HFF-Myc (cell line): Measurements from ENCODE around the gene DPF3.

ENCODE experiments used
- DNase-seq: peaks from one replicate; pipeline ENCODE4 v3.0.0-alpha.2; 2011; ENCODE audit warnings: low read depth; ENCODE audit errors: extremely low read depth
- H3K4me3 ChIP-seq: replicated peaks from 2 replicates; pipeline ENCODE4 v1.5.1; 2011; ENCODE audit warnings: low read depth, mild to moderate bottlenecking, control low read depth, low read length
- TF ChIP-seq, protein P1 (sequence below): IDR thresholded peaks from 2 replicates; pipeline ENCODE4 v1.5.1; 2012; ENCODE audit warnings: mild to moderate bottlenecking, low read depth, low read length, control low read depth; ENCODE audit errors: missing control alignments

DPF3 gene

GRCh38 chr14:72839351-72839750 is 54.5 kb downstream of the DPF3 start:
- no peak for DNase-seq
- TF ChIP-seq, protein P1, sequence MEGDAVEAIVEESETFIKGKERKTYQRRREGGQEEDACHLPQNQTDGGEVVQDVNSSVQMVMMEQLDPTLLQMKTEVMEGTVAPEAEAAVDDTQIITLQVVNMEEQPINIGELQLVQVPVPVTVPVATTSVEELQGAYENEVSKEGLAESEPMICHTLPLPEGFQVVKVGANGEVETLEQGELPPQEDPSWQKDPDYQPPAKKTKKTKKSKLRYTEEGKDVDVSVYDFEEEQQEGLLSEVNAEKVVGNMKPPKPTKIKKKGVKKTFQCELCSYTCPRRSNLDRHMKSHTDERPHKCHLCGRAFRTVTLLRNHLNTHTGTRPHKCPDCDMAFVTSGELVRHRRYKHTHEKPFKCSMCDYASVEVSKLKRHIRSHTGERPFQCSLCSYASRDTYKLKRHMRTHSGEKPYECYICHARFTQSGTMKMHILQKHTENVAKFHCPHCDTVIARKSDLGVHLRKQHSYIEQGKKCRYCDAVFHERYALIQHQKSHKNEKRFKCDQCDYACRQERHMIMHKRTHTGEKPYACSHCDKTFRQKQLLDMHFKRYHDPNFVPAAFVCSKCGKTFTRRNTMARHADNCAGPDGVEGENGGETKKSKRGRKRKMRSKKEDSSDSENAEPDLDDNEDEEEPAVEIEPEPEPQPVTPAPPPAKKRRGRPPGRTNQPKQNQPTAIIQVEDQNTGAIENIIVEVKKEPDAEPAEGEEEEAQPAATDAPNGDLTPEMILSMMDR, result no peak
- no peak overlapping the region for H3K4me3 ChIP-seq

DNA sequence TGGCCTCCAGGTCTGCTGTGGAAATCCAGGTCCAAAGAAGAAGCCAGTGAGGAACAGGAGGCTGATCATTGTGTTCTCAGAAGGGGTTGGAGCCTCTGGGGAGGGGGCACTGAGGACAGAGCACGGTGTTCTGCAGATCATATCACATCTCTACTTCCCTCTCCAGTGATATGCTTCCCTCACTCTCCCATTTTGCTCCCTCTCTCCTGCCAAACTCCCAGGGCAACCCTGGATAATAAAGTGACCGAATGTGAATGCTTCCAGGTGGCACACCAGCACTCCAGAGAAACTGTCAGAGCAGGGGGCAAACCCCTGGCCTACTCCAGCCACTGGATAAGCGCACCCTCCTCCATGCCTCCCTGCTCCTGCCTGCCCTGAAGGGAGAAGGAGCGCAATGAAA is 57.8 kb downstream of the DPF3 start:
- no peak overlapping the region for H3K4me3 ChIP-seq
- TF ChIP-seq, protein P1, result no peak
- DNase-seq, result no peak

DNA sequence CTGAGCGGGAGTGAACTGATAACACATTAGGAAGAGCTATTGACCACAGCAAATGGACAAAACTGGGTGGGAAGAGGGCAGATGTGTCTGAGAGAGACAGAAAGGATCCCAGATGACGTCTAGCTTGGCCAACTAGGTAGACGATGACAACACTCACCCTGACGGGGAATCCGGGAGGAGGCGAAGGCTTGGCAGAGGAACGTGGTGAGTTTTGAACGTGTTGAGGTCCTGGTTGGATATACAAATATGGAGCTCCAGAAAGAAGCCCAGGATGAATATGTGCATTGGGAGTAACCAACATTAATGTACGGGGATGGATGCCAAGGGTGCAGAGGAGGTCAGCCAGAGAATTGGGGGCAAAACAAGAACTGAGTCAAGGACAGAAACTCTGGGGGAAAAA is 60.7 kb downstream of the DPF3 start:
- TF ChIP-seq, protein P1, result no peak
- DNase-seq, result no peak
- H3K4me3 ChIP-seq, result no peak overlapping the region

DNA sequence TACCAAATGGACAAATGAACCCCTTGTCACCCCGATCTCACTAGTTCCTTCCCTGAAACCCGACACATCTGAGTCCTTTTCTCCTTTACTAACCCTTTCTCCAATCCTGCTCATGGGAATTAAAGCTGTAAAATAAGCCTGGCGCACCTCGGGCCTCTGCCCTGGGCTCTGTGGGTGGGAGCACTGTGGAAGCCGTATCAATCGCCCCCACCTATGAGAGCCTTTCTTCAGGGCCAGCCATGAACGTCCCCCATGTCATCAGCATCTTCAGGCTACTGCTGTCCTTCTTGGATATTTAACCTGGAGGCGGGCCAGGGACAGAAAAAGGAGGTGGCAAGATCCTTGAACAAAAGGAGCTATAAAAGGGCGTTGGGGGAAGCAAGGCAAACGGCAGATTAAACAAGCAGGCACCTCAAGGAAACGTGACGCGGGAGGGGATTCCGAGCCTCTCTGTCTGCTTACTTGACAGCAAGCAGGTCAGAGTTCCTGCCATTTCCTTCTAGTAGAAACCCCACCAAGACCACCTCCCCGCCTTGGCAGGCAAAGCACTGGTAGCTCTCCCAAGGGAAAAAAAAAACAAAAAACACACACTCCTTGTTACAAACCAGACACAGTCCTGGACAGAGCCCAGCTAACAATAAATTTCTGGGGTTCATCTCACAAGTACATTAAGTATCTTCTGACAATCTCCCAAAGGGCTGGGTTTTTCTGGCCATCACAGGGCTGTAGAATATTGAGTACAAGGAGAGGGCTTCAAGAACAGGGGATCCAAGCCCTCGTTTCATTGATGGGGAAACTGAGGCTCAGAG is 62.9 kb downstream of the DPF3 start:
- H3K4me3 ChIP-seq, result no peak overlapping the region
- no peak for DNase-seq
- TF ChIP-seq, protein P1, result no peak

DNA sequence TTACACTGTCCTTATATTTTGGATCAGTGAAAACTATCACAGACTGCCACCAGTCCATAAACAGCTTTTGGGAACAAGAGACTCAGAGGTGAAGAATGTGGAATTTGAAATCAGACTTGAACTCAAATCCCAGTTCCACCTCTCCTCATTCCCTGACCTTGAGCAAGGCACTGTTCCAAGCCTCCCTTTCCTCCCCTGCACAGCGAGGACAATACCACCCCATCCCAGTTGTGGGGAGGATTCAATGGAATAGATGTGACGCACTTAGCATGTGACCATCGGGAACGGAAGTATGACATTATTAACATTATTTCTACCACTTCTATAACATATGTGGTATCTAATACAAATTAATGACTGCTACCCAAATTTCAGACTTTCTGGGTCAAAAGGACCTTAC is 63.5 kb downstream of the DPF3 start:
- TF ChIP-seq, protein P1, result no peak
- H3K4me3 ChIP-seq, result no peak overlapping the region
- DNase-seq, result no peak

DNA sequence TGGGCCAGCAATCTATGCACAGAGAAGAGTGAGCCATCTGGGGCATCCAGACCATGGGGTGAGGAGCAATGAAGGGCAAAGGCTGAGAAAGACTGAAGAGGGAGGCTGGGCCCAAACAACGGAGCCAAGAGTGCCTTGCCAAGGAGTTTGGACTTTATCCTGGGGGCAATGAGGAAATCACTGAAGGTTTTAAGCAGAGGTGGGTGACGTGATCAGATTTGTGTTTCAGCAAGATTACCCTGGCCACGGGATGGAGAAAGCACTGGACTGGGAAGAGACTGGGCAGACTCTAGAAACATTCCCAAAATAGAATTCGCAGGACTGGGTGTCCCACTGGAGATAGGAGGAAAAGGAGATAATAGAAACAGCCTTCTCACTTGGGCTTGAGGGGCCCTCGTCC is 65.3 kb downstream of the DPF3 start:
- no peak overlapping the region for H3K4me3 ChIP-seq
- TF ChIP-seq, protein P1, result no peak
- no peak for DNase-seq

GRCh38 chr14:72826039-72826438 is 67.9 kb downstream of the DPF3 start:
- H3K4me3 ChIP-seq, result no peak overlapping the region
- TF ChIP-seq, protein P1, result no peak
- DNase-seq, result no peak
